ENCODE results near the gene GFER.

The GFER gene

DNA sequence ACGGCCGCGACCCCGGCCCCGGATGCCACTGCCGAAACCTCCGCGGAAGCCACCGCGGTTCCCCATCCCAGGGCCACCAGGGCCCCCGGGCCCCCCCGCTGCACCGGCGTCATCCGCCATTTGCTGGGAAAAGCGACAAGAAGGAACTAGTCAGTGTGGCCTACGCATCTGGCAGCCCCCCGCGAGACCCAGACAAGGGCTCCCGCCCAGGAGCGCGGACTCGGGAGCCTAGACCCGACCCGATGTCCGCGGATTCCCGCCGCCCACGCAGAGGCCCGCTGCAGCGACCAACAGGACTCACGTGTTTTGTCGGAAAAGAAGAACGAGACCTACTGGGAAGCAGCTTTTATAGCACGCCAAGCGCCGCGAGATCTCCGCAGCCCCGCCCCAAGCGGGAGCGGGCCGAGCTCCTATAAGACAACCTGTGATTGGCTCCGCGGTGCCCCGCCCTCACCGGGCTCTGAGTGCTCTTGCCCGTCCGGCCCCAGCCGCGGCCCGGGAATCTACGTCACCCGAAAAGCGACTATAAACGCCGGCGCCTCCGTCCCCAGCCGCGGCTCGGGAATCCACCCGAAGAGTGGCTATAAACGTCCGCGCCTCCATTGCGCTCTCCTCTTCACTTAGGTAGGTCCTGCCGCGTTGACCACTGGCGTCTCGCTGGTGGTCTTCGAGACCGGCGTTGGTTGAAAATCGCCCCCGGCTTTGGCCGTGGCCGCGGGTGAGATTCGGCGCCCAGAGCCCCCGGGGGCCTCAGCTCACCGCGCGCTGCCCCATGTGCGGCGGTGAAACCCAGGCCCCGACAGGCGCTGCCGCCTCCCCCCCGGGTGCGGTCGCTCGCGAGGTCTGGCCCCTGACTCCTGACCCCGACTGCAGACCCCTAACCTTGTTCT is 19.2 kb upstream of the GFER start, which contains the start of gene RPS2:
Gene RPS2 (minus strand): TSS at position 321 of the 890 bp plus-strand sequence. CDS start 201 bp downstream, at position 120.
- POLR2A ChIA-PET, result interaction anchor here (0.5 to 2.7 kb wide), 57 partner anchors 9 to 1194 kb away, joined by 3 to 76 read pairs (median 5); partner anchors contain the start of genes E4F1, ECI1, EME2 and FAHD1
- peak within 1 kb of the TSS; percentile 100 for H3K27ac ChIP-seq (ENCODE audit: extremely low read depth, low read depth, low read length)
- H3K36me3 ChIP-seq (ENCODE audit: control insufficient read depth in 2 of 2, insufficient read depth in 1 of 2, low read length in 2 of 2), result peaks cover 0 to 42% of the 10 kb centered on the region in 2 experiments; a peak in 1 of 3 replicates
- CTCF ChIA-PET, result interaction anchor here (0.6 to 1.0 kb wide), 2 partner anchors 39 to 153 kb away, joined by 3 read pairs; no protein-coding TSS in a partner anchor
- no peaks in the 10 kb centered on the region for H3K9me3 ChIP-seq (ENCODE audit: control insufficient read depth, insufficient read depth, low read depth, low read length)
- peak within 1 kb of the TSS; percentile 94 for H3K4me3 ChIP-seq (ENCODE audit: low read depth, low read length)
- H3K4me1 ChIP-seq (ENCODE audit: control insufficient read depth, insufficient read depth, low read length), result no peaks in the 10 kb centered on the region; the same call in 1 of the 2 replicates
- TF ChIP-seq ZNF404 (tag by site-specific recombination; IDR thresholded peaks at IDR 0.05), result no peak; the same call in 1 of the 2 replicates
- TF ChIP-seq ZNF157 (tag by site-specific recombination; IDR thresholded peaks at IDR 0.05), result no peak
- no peak for TF ChIP-seq ZNF423 (tag by site-specific recombination; IDR thresholded peaks at IDR 0.05)
- TF ChIP-seq ZNF175 (tag by site-specific recombination; IDR thresholded peaks at IDR 0.05), result no peak
- no peak for TF ChIP-seq HOXA7 (CRISPR knock-in tag; IDR thresholded peaks at IDR 0.05; ENCODE audit: borderline replicate concordance)
- peak; percentile 90 for TF ChIP-seq BCL11B (tag by site-specific recombination; IDR thresholded peaks at IDR 0.05; ENCODE audit: low read depth)
- no peak for TF ChIP-seq ZNF23 (tag by site-specific recombination; IDR thresholded peaks at IDR 0.05; ENCODE audit: borderline replicate concordance)
- no peak for TF ChIP-seq BCL11A (tag by site-specific recombination; IDR thresholded peaks at IDR 0.05; ENCODE audit: low read depth)
- TF ChIP-seq ZNF837 (tag by site-specific recombination; IDR thresholded peaks at IDR 0.05), result no peak
- TF ChIP-seq ZBTB1 (tag by site-specific recombination; IDR thresholded peaks at IDR 0.05), result no peak
- TF ChIP-seq ZNF660 (tag by site-specific recombination; IDR thresholded peaks at IDR 0.05), result peak; percentile 95
- peak; percentile 95 for TF ChIP-seq ZNF335 (tag by site-specific recombination; conservative IDR thresholded peaks at IDR 0.05)
- TF ChIP-seq ZNF391 (tag by site-specific recombination; IDR thresholded peaks at IDR 0.05; ENCODE audit: borderline replicate concordance, low read depth), result peak; percentile 83; the same call in 1 of the 2 replicates
- TF ChIP-seq ELK4 (IDR thresholded peaks at IDR 0.05; ENCODE audit: borderline replicate concordance, low read depth, low read length), result no peak
- no peak for TF ChIP-seq ZNF549 (tag by site-specific recombination; IDR thresholded peaks at IDR 0.05)
- no peak for TF ChIP-seq ZSCAN16 (tag by site-specific recombination; IDR thresholded peaks at IDR 0.05)
- TF ChIP-seq ZNF664 (tag by site-specific recombination; IDR thresholded peaks at IDR 0.05), result peak; percentile 22; the same call in 1 of the 2 replicates
- peak; percentile 47 for TF ChIP-seq ZBTB11 (tag by site-specific recombination; conservative IDR thresholded peaks at IDR 0.05; ENCODE audit: low read depth)
- TF ChIP-seq ZNF596 (tag by site-specific recombination; IDR thresholded peaks at IDR 0.05), result 0 out of 2 replicates have a peak, but pooled peaks have one; percentile 27
- no peak for TF ChIP-seq AEBP2 (tag by site-specific recombination; IDR thresholded peaks at IDR 0.05; ENCODE audit: borderline replicate concordance)
- no peak for TF ChIP-seq ZNF548 (tag by site-specific recombination; IDR thresholded peaks at IDR 0.05)
- TF ChIP-seq ZNF707 (tag by site-specific recombination; IDR thresholded peaks at IDR 0.05), result no peak
- TF ChIP-seq ZNF48 (tag by site-specific recombination; IDR thresholded peaks at IDR 0.05), result no peak
- TF ChIP-seq ZNF239 (tag by site-specific recombination; IDR thresholded peaks at IDR 0.05), result peak; percentile 64; the same call in 1 of the 2 replicates
- TF ChIP-seq, protein P1, sequence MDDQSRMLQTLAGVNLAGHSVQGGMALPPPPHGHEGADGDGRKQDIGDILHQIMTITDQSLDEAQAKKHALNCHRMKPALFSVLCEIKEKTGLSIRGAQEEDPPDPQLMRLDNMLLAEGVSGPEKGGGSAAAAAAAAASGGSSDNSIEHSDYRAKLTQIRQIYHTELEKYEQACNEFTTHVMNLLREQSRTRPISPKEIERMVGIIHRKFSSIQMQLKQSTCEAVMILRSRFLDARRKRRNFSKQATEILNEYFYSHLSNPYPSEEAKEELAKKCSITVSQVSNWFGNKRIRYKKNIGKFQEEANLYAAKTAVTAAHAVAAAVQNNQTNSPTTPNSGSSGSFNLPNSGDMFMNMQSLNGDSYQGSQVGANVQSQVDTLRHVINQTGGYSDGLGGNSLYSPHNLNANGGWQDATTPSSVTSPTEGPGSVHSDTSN (CRISPR knock-in tag; IDR thresholded peaks at IDR 0.05), result 0 out of 2 replicates have a peak, but pooled peaks have one; percentile 51
- TF ChIP-seq ZNF561 (tag by site-specific recombination; IDR thresholded peaks at IDR 0.05; ENCODE audit: borderline replicate concordance), result peak; percentile 77
- no peak for TF ChIP-seq ZBTB49 (tag by site-specific recombination; IDR thresholded peaks at IDR 0.05; ENCODE audit: low read depth)
- no peak for TF ChIP-seq ZNF37A (tag by site-specific recombination; IDR thresholded peaks at IDR 0.05)
